ENCODE measurements around the gene TALDO1. TPM values are rescaled to one million over a fixed set of nuclear protein-coding genes. Genes with fewer than 3 reads are reported as not detected.

TALDO1 gene
- total and polyA plus RNA-seq, 12 donors = 55.3 to 124 (median 96.3) TPM

GRCh38 chr11:761526-762108 is 14.4 kb downstream of the TALDO1 start:
- Histone ChIP-seq H3K27ac (no peak overlapping the region), H3K4me1 (no peaks in the 10 kb centered on the region), H3K9me3 (no peaks in the 10 kb centered on the region), H3K27me3 (no peaks in the 10 kb centered on the region), H3K4me3 (no peak overlapping the region), H3K36me3 (peaks cover 0 to 98% (median 42%) of the 10 kb centered on the region in 9 donors)
- intact Hi-C loops (cut with DNase I) = no loop called here
- no peak for DNase-seq
- ATAC-seq = no peak
- WGBS, 2 donors = 87 to 89% methylated on average over 8 of the region's 8 CpGs
- TF ChIP-seq, protein P1, sequence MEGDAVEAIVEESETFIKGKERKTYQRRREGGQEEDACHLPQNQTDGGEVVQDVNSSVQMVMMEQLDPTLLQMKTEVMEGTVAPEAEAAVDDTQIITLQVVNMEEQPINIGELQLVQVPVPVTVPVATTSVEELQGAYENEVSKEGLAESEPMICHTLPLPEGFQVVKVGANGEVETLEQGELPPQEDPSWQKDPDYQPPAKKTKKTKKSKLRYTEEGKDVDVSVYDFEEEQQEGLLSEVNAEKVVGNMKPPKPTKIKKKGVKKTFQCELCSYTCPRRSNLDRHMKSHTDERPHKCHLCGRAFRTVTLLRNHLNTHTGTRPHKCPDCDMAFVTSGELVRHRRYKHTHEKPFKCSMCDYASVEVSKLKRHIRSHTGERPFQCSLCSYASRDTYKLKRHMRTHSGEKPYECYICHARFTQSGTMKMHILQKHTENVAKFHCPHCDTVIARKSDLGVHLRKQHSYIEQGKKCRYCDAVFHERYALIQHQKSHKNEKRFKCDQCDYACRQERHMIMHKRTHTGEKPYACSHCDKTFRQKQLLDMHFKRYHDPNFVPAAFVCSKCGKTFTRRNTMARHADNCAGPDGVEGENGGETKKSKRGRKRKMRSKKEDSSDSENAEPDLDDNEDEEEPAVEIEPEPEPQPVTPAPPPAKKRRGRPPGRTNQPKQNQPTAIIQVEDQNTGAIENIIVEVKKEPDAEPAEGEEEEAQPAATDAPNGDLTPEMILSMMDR (IDR thresholded peaks at IDR 0.05) = no peak

GRCh38 chr11:762421-763072 is 15.3 kb downstream of the TALDO1 start:
- no peak for DNase-seq
- Histone ChIP-seq H3K36me3 (peaks cover 0 to 98% (median 47%) of the 10 kb centered on the region in 9 donors), H3K27me3 (no peaks in the 10 kb centered on the region), H3K27ac (no peak overlapping the region), H3K9me3 (no peaks in the 10 kb centered on the region), H3K4me3 (no peak overlapping the region), H3K4me1 (no peaks in the 10 kb centered on the region)
- peak in 3 of 8 donors; percentile 23 to 36 (median 25) for ATAC-seq
- intact Hi-C loops (cut with DNase I) = no loop called here
- TF ChIP-seq, protein P1 (IDR thresholded peaks at IDR 0.05) = peak in 1 of 9 donors; percentile 15
- 68 to 69% methylated on average over 10 of the region's 10 CpGs for WGBS, 2 donors

DNA sequence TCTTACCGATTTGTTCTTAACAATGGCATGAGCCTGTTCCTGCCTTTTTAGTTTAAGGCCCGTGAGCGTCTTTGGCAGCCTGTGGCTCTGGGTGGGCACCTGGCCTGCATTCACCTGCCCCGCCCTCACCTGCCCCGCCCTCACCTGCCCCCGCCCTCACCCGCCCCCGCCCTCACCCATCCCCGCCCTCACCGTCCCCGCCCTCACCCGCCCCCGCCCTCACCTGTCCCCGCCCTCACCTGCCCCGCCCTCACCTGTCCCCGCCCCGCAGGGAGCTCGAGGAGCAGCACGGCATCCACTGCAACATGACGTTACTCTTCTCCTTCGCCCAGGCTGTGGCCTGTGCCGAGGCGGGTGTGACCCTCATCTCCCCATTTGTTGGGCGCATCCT is 15.8 kb downstream of the TALDO1 start:
- Histone ChIP-seq H3K4me1 (no peaks in the 10 kb centered on the region), H3K9me3 (no peaks in the 10 kb centered on the region), H3K4me3 (no peak overlapping the region), H3K36me3 (peaks cover 0 to 96% (median 47%) of the 10 kb centered on the region in 9 donors), H3K27ac (no peak overlapping the region), H3K27me3 (no peaks in the 10 kb centered on the region)
- no peak for ATAC-seq
- intact Hi-C loops (cut with DNase I) = no loop called here
- 71 to 78% methylated on average over 15 to 24 of the region's 24 CpGs for WGBS, 2 donors
- TF ChIP-seq, protein P1 (IDR thresholded peaks at IDR 0.05) = no peak
- no peak for DNase-seq

GRCh38 chr11:763549-764321 is 16.5 kb downstream of the TALDO1 start:
- Histone ChIP-seq H3K36me3 (peaks cover 0 to 94% (median 47%) of the 10 kb centered on the region in 9 donors), H3K4me3 (no peak overlapping the region), H3K27ac (no peak overlapping the region), H3K4me1 (no peaks in the 10 kb centered on the region), H3K9me3 (no peaks in the 10 kb centered on the region), H3K27me3 (no peaks in the 10 kb centered on the region)
- ATAC-seq = peak in 3 of 8 donors; percentile 5 to 10 (median 10)
- no peak for DNase-seq
- TF ChIP-seq, protein P1 (IDR thresholded peaks at IDR 0.05) = no peak
- intact Hi-C loops (cut with DNase I) = no loop called here
- WGBS, 2 donors = 89 to 90% methylated on average over 22 of the region's 22 CpGs
